Fibroblast of the aortic adventitia (primary cell): Measurements from ENCODE around the gene TRAK2. TPM values are rescaled to one million over a fixed set of nuclear protein-coding genes. Genes with fewer than 3 reads are reported as not detected.
A peak's percentile ranks its signal among the peaks of the same experiment; 100 is the strongest.

Source experiments
- DNase-seq: peaks from one replicate; pipeline ENCODE4 v3.0.0-alpha.2; 2010; ENCODE audit warnings: low read depth
- H3K4me3 ChIP-seq: 2 replicates; pipeline ENCODE4 v1.5.1; 2011; ENCODE audit warnings: low read depth, mild to moderate bottlenecking, control low read depth, low read length, moderate library complexity
- CTCF ChIP-seq: IDR thresholded peaks from 2 replicates; pipeline ENCODE4 v1.5.1; 2011; ENCODE audit warnings: mild to moderate bottlenecking, low read length, control low read depth, inconsistent platforms; ENCODE audit not compliant: insufficient read depth
- total RNA-seq: library from RNA; depleted of rRNA; stranded (reverse); fragments of >200 nt; gene quantifications from 2 replicates; pipeline ENCODE4 v1.2.3, GENCODE V29; 2012; ENCODE audit warnings: low replicate concordance

Gene TRAK2
- total RNA-seq, 1 donor = 74.7 TPM

GRCh38 chr2:201466050-201466675 is 14.9 kb upstream of the TRAK2 start:
- TF ChIP-seq CTCF = no peak
- DNase-seq = peak; percentile 81
- H3K4me3 ChIP-seq = no peak overlapping the region

GRCh38 chr2:201465524-201465971 is 14.3 kb upstream of the TRAK2 start:
- peak; percentile 5 for DNase-seq
- H3K4me3 ChIP-seq = no peak overlapping the region
- TF ChIP-seq CTCF = no peak

- no peak overlapping the region for H3K4me3 ChIP-seq
- TF ChIP-seq CTCF = no peak
- no peak for DNase-seq
These were observed 13.3 kb upstream of the TRAK2 start for GRCh38 chr2:201464547-201464946.

- no peak for TF ChIP-seq CTCF
- H3K4me3 ChIP-seq = no peak overlapping the region
- DNase-seq = no peak
These were observed 9.3 kb upstream of the TRAK2 start for GRCh38 chr2:201460532-201460931.

- no peak for DNase-seq
- no peak for TF ChIP-seq CTCF
- H3K4me3 ChIP-seq = no peak overlapping the region
These were observed 7.1 kb upstream of the TRAK2 start for GRCh38 chr2:201458381-201458780.

GRCh38 chr2:201452922-201453643 is 1.8 kb upstream of the TRAK2 start:
- no peak for DNase-seq
- no peak for TF ChIP-seq CTCF
- H3K4me3 ChIP-seq = peak overlapping the region; percentile 93
